NCI-H1436 treated with DMSO at 0.1 percent for 48 hours (cell line): Measurements from ENCODE around the gene CALHM1.
"Not testable (repeated sequence)": the region's sequence is repeated elsewhere in the genome, so short reads cannot be mapped to it uniquely, and the experiment has no call there.

Experiments
- DNase-seq: peaks from one replicate; lab custom pipeline; 2025; lab: John Stamatoyannopoulos, UW

CALHM1 gene

GRCh38 chr10:103486635-103487409, 28.1 kb upstream of the CALHM1 start:
- not testable (repeated sequence) for DNase-seq

DNA sequence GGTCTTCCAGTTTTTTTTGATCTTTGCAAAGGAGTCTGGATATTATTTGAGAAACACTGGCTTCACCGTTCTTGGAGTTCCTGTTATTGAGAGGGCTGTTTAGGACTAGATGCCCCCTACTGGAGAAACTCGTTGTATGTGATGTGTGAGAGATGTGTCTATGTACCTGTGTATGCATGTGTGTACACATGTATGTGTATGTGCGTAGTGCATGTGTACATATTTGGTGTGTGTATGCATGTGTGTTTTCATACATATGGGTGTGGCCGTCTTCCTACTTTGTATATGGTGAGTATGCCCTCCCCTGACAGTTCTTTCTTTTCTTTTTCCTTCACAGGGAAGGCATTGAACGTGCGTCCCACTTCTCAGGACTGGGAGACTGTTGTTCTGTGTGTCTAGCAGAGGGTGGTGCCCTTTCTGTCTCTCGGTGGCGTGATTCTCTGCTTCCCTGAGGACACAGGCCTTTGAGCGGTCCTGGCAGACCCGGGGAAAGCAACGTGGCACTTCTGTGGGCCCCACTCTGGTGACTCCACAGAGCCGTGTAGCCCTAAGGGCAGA, 23.4 kb upstream of the CALHM1 start:
- DNase-seq: peak; percentile 41

DNA sequence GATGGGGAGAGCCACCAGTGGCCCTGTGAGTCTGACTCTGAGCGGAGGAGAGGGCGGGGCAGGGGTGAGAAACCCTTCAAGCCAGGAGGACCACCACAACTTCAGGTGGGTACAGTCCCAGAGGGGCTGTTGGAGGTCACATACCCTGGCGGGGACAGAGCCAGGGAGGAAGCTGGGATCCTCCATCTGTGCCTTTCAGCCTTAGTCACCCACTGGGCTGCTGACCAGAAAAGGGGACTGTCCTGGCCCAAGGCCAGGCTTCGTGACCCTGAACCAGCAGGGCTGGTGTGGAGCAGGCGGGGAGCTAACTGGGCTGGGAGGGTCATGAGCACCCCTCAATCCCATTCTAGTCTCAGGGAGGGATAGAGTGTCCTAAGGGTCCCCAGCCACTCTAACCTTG, 21.8 kb upstream of the CALHM1 start:
- DNase-seq: no peak

DNA sequence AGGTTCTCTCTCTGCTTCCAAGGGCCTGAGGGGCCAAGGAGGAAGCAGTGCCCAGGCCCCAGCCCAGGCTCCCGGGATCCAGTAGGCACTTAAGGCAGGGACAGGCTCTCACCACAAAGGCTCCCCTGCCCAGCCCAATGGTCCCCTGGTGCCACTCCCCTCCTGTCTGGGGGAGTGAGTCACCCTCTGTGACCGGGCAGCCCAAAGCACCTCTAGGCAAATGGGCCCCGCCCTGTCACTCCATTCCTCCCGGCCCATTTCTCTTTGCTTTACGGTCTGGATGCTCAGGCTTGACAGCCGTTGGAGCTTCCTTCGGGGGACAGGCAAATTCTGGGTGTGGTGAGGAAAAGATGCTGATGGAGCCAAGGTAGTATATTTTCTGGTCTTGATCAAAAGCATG, 20.4 kb upstream of the CALHM1 start, which contains the start of gene CALHM3:
TSS of gene CALHM3 (minus strand) at position 106 of the 400 bp plus-strand sequence. CDS start 208 bp downstream, outside the sequence.
- no peak for DNase-seq

DNA sequence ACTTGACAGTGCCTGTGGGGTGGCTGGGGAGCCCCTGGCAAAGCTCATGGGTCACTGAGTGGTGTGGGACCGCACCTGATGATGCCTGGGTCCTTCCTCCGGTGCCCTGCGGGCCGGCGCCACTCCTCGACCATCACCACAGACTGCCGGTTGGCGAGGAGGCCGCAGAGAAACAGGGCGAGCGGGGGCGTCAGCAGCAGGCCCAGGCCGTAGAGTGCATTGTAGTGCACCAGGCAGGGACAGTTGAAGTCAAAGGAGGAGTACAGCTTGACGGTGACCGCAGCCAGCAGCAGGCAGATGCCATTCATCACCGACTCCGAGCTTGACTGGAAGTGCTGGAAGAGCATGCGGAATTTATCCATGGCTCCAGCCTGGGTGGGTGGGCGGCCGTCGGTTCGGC, 20.0 kb upstream of the CALHM1 start:
- DNase-seq: no peak

GRCh38 chr10:103476046-103476768, 17.5 kb upstream of the CALHM1 start:
- DNase-seq: no peak

GRCh38 chr10:103475437-103475836, 16.7 kb upstream of the CALHM1 start:
- DNase-seq: no peak

GRCh38 chr10:103474077-103474476, 15.4 kb upstream of the CALHM1 start:
- DNase-seq: no peak

GRCh38 chr10:103473261-103473671, 14.6 kb upstream of the CALHM1 start:
- no peak for DNase-seq

- no peak for DNase-seq
Measured at GRCh38 chr10:103472005-103472404, 13.3 kb upstream of the CALHM1 start.

GRCh38 chr10:103470761-103471653, 12.3 kb upstream of the CALHM1 start:
- DNase-seq: no peak

GRCh38 chr10:103469201-103469600, 10.5 kb upstream of the CALHM1 start:
- no peak for DNase-seq

DNA sequence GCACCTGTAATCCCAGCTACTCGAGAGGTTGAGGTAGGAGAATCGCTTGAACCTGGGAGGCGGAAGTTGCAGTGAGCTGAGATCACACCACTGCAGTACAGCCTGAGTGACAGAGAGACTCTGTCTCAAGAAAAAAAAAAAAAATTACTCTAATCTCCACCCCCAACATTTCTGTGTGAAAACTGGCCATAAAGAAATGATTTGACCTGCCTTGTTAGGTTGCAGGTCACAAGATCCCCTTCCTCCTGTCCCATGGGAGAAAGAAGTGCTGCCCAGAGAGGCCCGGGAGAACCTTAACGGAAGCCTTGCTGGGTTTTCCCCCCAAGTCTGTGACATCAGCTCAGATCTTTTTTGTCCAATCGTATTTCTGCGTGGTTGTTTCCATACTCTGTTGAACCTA, 8.7 kb upstream of the CALHM1 start:
- no peak for DNase-seq

DNA sequence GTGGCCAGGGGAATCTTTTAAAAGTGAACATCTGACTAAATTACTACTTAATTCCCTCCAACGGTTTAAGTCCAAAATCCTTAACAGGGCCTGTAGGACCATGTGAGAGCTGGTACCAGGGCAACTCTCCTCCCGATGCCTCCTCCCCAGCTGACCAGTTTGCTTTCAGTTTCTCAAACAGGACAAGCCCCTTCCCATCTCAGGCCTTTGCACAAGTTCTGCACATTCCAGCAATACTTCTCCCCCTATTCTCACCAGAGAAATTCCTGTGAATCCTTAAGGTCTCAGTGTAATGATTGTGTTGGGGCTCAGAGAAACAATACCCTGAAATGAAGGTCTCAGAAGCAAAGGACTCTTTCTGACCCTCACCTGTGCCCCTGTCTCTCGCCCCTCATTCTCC, 8.0 kb upstream of the CALHM1 start:
- DNase-seq: no peak

GRCh38 chr10:103465411-103466179, 6.9 kb upstream of the CALHM1 start:
- DNase-seq: no peak

- DNase-seq: no peak
Measured at GRCh38 chr10:103463499-103463898, 4.8 kb upstream of the CALHM1 start.

DNA sequence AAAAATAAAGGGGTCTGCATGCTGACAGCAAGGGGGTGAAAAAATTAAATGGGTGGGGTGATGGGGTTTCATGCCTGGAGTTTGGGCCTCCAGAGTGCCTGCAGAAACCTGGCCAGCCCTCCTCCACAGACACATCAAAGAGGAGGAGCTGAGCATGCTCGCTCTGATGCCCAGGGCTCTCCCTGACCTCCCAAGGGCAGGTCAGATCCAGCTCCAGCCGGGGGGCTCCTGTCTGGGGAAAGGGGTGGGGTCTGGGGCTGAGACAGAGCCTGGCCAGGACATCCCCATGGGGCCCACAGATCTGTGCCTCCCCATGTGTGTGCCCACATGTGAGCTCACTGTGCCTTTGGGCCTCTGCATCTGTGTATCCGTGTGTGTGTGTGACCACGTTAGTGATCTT, 915 bp upstream of the CALHM1 start:
- DNase-seq: no peak

DNA sequence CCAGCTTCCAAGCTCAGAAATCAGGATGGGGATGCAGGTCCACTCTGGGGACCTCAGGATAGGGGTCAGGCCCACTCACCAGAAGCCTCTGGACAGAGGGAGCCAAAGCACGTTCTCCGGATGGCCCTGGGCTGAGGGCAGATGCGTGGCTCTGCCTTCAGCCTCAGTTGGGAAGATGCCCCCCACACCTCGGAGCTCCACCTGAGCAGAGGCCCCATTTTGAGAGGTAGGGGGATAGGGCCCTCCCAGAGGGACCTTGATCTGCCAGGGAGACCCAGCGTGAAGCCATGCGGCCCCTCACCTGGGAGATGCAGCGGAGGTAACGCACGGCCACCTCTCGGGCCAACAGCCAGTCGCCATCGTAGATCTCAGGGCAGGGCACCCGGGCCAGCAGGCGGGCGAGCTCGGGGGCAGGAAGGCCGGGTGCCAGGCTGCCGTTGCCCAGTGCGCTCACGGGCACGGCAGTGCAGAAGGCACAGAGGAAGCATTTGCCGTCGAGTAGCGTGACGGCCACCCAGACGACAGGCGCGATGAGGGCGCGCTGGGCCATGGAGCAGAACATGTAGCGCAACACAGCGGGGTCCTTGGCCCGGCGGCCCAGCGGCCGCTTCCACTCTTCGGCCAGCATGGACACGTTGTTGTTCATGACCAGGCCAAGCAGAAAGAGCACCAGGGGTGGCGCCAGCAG, 660 bp downstream of the CALHM1 start:
- DNase-seq: no peak

- DNase-seq: no peak
Measured at GRCh38 chr10:103457176-103457712, 1.5 kb downstream of the CALHM1 start.

- DNase-seq: no peak
Measured at GRCh38 chr10:103456074-103456660, 2.5 kb downstream of the CALHM1 start.
